ENCODE data around the gene MRPL21. TPM values are rescaled to one million over a fixed set of nuclear protein-coding genes. Genes with fewer than 3 reads are reported as not detected.

Gene MRPL21
- polyA plus RNA-seq, 2 of the 4 experiments (the other 2 are of a cell fraction): 116 to 131 TPM

- ATAC-seq: no peak
- TF ChIP-seq, protein P1, sequence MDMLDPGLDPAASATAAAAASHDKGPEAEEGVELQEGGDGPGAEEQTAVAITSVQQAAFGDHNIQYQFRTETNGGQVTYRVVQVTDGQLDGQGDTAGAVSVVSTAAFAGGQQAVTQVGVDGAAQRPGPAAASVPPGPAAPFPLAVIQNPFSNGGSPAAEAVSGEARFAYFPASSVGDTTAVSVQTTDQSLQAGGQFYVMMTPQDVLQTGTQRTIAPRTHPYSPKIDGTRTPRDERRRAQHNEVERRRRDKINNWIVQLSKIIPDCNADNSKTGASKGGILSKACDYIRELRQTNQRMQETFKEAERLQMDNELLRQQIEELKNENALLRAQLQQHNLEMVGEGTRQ (IDR thresholded peaks at IDR 0.05): no peak
- TF ChIP-seq ELK1 (IDR thresholded peaks at IDR 0.05; ENCODE audit: low read depth, low read length): no peak
- Histone ChIP-seq H3K9me3 (peaks cover 32% of the 10 kb centered on the region), H3K4me3 (no peak overlapping the region), H3K4me2 (no peak overlapping the region), H3K4me1 (no peaks in the 10 kb centered on the region), H3K27ac (no peak overlapping the region)
- no peak for DNase-seq (ENCODE audit: low read depth in 1 of 2, low spot score in 1 of 2)
- CTCF ChIA-PET: interaction anchor here (0.7 to 0.9 kb wide), 2 partner anchors 26 to 136 kb away, joined by 3 read pairs; no protein-coding TSS in a partner anchor
- POLR2A ChIA-PET: interaction anchor here (0.6 kb wide), 1 partner anchor 443 kb away, joined by 3 read pairs; no protein-coding TSS in a partner anchor
- WGBS (ENCODE audit: missing lambda C conversion rate): 91% methylated on average over 3 of the region's 3 CpGs
- no peak for FAIRE-seq
Observed at GRCh38 chr11:68923614-68924013, 20.0 kb upstream of the MRPL21 start.

DNA sequence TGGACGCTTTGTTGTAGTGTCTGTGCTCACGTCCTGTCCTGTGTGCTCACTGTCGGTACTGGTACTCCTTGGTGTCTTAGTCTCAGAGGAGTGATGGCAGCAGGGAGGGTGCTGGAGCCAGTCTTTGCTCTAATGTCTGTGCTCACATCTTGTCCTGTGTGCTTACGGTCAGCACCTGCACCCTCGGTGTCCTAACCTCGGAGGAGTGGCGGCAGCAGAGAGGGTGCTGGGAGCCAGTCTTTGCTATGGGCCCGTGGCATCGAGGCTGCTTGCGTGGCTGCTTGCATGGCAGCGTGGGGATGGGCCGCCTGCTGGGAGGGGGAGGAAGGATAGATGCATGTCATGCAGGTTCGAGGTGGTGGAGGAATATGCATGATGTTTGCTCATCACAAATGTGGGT is 12.8 kb upstream of the MRPL21 start:
- ChIA-PET POLR2A (no interaction called here), CTCF (interaction anchor here (1.0 to 1.6 kb wide), 3 partner anchors 11 to 143 kb away, joined by 3 to 4 read pairs (median 3); no protein-coding TSS in a partner anchor)
- H3K4me2 ChIP-seq: no peak overlapping the region
- no peak for FAIRE-seq
- H3K4me3 ChIP-seq: no peak overlapping the region
- WGBS (ENCODE audit: missing lambda C conversion rate): 92% methylated on average over 12 of the region's 13 CpGs
- DNase-seq (ENCODE audit: low read depth in 1 of 2, low spot score in 1 of 2): no peak
- no peaks in the 10 kb centered on the region for H3K9me3 ChIP-seq
- no peaks in the 10 kb centered on the region for H3K4me1 ChIP-seq
- H3K27ac ChIP-seq: no peak overlapping the region
- TF ChIP-seq CHD4 (IDR thresholded peaks at IDR 0.05; ENCODE audit: borderline replicate concordance): no peak
- no peak for TF ChIP-seq RAD21 (conservative IDR thresholded peaks at IDR 0.05 in 1 of 2, IDR thresholded peaks at IDR 0.05 in 1 of 2)
- no peak for TF ChIP-seq ZFP36 (IDR thresholded peaks at IDR 0.05; ENCODE audit: borderline replicate concordance, partially characterized antibody)
- TF ChIP-seq GATA3 (IDR thresholded peaks at IDR 0.05; ENCODE audit: borderline replicate concordance): no peak
- TF ChIP-seq MAZ (IDR thresholded peaks at IDR 0.05; ENCODE audit: borderline replicate concordance, low read depth, low read length): no peak
- no peak for TF ChIP-seq E2F6 (IDR thresholded peaks at IDR 0.05; ENCODE audit: borderline replicate concordance, low read depth)
- no peak for TF ChIP-seq HEYL (CRISPR knock-in tag; IDR thresholded peaks at IDR 0.05)
- TF ChIP-seq, protein P2, sequence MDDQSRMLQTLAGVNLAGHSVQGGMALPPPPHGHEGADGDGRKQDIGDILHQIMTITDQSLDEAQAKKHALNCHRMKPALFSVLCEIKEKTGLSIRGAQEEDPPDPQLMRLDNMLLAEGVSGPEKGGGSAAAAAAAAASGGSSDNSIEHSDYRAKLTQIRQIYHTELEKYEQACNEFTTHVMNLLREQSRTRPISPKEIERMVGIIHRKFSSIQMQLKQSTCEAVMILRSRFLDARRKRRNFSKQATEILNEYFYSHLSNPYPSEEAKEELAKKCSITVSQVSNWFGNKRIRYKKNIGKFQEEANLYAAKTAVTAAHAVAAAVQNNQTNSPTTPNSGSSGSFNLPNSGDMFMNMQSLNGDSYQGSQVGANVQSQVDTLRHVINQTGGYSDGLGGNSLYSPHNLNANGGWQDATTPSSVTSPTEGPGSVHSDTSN (IDR thresholded peaks at IDR 0.05): no peak
- no peak for TF ChIP-seq ELK1 (IDR thresholded peaks at IDR 0.05; ENCODE audit: low read depth, low read length)
- ATAC-seq: no peak

- DNase-seq (ENCODE audit: low read depth in 1 of 2, low spot score in 1 of 2) (no peak), ATAC-seq (no peak), FAIRE-seq (no peak)
- POLR2A ChIA-PET: no interaction called here
- Histone ChIP-seq H3K4me3 (no peak overlapping the region), H3K4me2 (no peak overlapping the region), H3K9me3 (no peaks in the 10 kb centered on the region), H3K27ac (no peak overlapping the region), H3K4me1 (no peaks in the 10 kb centered on the region)
- TF ChIP-seq E2F6 (IDR thresholded peaks at IDR 0.05; ENCODE audit: borderline replicate concordance, low read depth) (no peak), CEBPB (IDR thresholded peaks at IDR 0.05) (no peak)
- WGBS (ENCODE audit: missing lambda C conversion rate): 92% methylated on average over 15 of the region's 15 CpGs
- CTCF ChIA-PET: interaction anchor here (1.5 kb wide), 1 partner anchor 130 kb away, joined by 3 read pairs; no protein-coding TSS in a partner anchor
Observed at GRCh38 chr11:68914761-68915160, 11.1 kb upstream of the MRPL21 start.

GRCh38 chr11:68913188-68913587 is 9.6 kb upstream of the MRPL21 start:
- TF ChIP-seq NPAS2 (CRISPR knock-in tag; IDR thresholded peaks at IDR 0.05; ENCODE audit: borderline replicate concordance) (no peak), CHD4 (IDR thresholded peaks at IDR 0.05; ENCODE audit: borderline replicate concordance) (no peak), CHD2 (IDR thresholded peaks at IDR 0.05; ENCODE audit: low read length, partially characterized antibody) (no peak), MAZ (IDR thresholded peaks at IDR 0.05; ENCODE audit: borderline replicate concordance, low read depth, low read length) (no peak)
- TF ChIP-seq, protein P1 (IDR thresholded peaks at IDR 0.05): no peak
- TF ChIP-seq, protein P3, sequence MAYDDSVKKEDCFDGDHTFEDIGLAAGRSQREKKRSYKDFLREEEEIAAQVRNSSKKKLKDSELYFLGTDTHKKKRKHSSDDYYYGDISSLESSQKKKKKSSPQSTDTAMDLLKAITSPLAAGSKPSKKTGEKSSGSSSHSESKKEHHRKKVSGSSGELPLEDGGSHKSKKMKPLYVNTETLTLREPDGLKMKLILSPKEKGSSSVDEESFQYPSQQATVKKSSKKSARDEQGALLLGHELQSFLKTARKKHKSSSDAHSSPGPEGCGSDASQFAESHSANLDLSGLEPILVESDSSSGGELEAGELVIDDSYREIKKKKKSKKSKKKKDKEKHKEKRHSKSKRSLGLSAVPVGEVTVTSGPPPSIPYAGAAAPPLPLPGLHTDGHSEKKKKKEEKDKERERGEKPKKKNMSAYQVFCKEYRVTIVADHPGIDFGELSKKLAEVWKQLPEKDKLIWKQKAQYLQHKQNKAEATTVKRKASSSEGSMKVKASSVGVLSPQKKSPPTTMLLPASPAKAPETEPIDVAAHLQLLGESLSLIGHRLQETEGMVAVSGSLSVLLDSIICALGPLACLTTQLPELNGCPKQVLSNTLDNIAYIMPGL (CRISPR knock-in tag; IDR thresholded peaks at IDR 0.05; ENCODE audit: borderline replicate concordance): no peak
- CTCF ChIA-PET: interaction anchor here (1.5 kb wide), 1 partner anchor 131 kb away, joined by 3 read pairs; no protein-coding TSS in a partner anchor
- Histone ChIP-seq H3K4me1 (no peaks in the 10 kb centered on the region), H3K9me3 (no peaks in the 10 kb centered on the region), H3K4me3 (no peak overlapping the region), H3K4me2 (no peak overlapping the region), H3K27ac (no peak overlapping the region)
- POLR2A ChIA-PET: no interaction called here
- FAIRE-seq (no peak), DNase-seq (ENCODE audit: low read depth in 1 of 2, low spot score in 1 of 2) (no peak), ATAC-seq (no peak)
- 94% methylated on average over 5 of the region's 5 CpGs for WGBS (ENCODE audit: missing lambda C conversion rate)

Measured in A549 (cell line).